ENCODE data around the gene MLIP.
"Not testable (repeated sequence)": the region's sequence is repeated elsewhere in the genome, so short reads cannot be mapped to it uniquely, and the experiment has no call there.

Gene MLIP

DNA sequence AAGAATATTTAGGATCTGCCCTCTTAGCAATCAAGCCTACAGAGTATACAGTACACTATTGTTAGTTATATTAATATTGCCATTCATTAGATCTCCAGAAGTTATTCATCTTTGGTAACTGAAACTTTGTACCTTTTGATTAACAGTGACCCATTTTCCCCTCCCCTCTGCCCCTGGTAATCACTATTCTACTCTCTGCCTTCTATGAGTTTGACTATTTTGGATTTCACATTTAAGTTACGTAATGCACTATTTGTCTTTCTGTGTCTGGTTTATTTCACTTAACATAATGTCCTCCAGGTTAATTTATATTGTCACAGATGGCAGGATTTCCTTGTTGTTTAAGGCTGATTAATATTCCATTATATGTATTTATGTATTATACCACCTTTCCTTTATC is 111.0 kb downstream of the MLIP start:
- no peak for DNase-seq (ENCODE audit: low read depth)

DNA sequence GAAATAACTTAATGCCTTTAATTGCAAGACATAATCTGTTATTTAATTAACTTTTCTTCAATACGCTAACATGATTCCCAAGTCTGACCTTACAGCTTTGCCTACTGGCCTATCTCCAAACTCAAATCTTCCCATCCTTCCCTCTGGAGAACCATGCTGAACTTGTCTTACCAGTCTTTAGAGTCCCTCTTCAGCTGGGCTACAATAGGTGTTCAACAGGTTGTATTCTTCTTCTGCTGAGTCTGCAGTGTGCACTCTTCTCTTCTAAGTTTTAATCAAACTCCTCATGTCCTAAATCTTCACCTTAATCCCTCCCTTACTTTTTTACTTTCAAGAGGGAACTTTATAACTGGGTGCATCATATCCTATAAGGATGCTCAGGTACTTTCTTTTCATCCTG is 121.5 kb downstream of the MLIP start:
- DNase-seq (ENCODE audit: low read depth): no peak

DNA sequence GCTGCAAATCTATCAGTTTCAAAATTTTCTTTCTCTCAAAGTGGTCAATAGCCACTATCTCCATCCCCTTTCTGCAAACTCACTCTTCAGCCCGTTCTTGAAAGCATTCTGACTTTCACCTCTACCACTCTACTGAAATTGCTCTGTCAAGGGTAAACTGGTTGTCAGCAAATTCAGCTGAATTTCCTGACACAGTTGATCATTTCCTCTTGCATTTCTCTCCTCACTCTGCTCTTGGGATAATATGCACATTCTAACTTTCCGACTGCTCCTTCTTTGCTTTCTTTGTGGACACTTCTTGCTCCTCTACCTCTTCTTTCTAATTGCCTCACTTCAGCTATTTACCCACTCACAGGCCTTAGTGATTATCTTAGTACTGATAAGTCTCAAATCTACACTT is 123.3 kb downstream of the MLIP start:
- DNase-seq (ENCODE audit: low read depth): no peak

DNA sequence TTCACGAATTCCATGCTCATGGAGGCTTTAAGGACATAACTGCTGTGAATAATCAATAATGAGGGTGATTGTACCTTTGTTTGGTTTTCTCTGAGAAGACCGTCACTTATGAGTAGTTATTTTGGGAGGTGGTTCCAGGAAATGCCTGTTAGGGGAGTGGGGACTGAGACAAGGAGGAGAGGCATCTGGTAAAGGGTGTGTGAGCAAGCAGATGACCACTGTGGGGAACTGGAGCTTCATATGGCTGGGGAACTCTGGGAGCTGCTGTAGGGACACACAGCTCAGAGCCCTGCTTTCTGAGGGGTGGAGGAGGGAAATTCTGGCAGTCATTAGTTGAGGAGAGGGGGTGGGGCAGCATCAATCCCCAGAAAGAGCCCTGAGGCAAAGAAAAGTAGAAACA is 125.7 kb downstream of the MLIP start:
- DNase-seq (ENCODE audit: low read depth): no peak

DNA sequence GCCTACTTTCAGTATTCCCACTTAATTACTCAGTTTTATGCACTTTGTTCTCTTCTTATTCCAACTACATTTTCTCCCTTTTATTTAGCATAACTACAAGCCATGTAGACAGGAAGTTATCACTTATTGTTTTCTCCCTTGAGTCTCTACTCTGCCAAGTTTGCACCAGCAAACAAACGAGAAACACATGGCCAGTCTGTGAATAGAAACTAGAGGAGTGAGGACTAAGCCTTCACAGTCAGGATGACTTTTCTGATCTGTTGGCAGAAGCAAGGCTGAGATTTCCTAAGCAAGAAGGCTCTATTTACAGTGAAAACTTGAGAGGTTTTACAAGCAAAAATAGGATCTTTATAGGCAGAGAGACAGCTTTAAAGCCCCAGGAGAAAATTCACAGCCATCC is 127.2 kb downstream of the MLIP start:
- no peak for DNase-seq (ENCODE audit: low read depth)

DNA sequence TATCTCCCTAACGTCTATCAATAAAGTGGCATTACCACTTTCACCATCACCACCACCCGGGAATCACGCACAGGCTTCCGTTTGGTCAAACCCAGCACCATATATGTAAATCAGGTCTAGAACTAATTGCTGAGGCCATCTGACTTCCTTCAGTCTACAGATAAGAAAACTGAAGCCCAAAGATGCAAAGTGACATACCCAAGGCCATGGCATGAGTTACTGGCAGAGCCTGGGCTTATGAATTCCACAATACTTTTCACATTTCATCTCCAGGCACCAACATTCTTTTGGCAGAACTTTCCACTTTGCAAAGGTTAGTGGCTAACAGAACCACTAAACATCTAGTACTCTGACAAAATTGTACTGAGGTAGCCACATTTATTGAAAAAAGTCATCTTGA is 132.5 kb downstream of the MLIP start:
- no peak for DNase-seq (ENCODE audit: low read depth)

DNA sequence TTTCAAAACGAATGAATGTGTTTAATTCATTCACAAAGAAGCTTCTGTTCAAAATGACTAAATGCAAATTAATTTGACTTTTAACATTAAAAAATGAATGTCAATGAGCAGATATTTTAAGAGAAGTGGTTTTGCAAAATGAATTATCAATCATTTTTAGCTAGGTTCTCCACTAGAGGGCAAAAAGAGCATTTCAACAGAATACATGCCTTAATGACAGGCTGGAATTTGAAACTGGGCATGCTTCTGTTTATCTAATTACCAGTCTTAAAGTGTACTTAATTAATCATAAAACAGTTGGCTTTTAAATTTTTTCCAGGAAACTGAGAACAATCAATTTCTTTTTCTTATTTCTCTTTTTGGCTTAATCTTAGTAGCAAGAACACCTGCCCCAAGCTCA is 133.2 kb downstream of the MLIP start:
- no peak for DNase-seq (ENCODE audit: low read depth)

DNA sequence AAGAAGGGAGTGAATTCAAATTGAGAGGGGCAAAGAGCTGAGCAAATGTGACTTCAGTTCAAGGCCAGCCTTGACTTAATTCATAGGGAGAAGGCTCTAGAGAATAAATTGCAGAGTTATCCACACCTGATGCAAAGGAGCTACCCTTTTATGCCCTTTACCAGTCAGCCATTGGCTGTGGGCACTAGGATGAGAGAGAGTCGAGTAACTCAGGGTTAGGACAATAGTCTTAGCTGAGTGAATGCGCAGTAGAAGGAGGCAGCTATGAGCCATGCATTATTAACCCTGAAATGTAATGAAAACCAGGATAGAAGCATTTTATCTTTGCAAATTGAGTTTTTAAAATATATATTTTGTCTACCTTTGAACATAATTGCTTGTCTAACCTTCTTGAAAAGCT is 134.0 kb downstream of the MLIP start:
- DNase-seq (ENCODE audit: low read depth): no peak

DNA sequence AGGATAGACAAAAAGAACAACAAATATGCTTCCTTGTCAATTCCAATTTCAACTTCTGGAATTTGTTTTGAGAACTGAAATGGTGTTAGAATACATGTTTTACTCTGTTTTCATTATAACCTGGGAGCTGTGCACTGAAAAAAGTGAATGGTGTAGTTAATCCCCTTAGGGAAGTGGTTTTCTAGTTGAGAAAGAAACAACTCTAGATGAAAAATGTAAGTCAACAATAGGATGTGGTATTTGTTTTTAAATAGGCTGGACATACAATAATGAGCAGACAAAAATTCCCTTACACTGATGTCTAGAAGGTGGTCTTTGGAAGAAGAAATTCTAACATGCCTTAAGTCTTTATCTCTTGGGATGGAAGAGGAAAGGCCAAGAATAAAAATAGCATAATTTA is 137.1 kb downstream of the MLIP start:
- DNase-seq (ENCODE audit: low read depth): no peak

DNA sequence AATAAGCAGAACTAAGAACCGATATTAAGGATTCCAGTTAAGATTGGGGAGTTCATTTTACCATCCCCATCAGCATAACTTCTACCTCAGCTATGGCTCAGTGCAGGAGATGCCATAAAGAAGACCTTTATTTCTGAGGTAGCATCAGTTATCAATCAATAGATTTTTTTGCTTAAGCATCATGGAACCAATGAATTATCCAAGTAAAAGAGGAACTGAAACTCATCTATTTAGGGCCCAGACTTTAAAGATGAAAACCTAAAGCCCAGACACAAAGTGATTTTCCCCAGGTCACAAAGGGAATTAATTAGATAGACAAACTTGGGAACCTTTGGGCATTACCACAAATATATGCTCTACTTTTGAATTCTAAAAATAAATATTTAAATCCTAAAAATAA is 137.8 kb downstream of the MLIP start:
- no peak for DNase-seq (ENCODE audit: low read depth)

DNA sequence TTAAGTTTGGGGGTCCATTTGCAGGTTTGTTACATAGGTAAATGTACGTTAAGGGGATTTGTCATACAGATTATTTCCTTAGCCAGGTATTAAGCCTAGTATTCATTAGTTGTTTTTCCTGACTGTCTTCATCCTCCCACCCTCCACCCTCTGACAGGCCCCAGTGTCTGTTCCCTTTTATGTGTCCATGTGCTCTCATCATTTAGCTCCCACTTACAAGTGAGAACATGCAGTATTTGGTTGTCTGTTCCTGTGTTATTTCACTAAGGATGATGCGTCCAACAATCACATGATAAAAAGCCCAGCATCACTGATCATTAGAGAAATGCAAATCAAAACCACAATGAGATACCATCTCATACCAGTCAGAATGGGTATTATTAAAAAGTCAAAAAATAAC is 138.6 kb downstream of the MLIP start:
- not testable (repeated sequence) for DNase-seq (ENCODE audit: low read depth)

DNA sequence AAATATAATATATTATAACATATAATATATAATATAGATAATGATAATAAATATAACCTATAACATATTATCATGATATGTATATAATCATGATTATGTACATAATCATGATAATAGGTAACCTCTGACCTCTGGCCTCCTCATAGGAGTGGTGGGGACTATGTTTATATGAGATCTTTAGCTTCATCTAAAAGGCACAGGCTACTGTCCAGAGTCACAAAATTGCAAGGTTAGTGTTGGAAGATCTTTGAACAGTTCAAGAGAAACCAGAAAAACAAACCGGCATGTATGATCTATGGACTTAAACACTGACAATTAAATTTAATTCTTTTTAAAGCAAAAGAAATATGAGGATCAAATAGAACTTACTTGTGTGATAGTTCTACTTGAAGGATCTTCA is 141.3 kb downstream of the MLIP start:
- DNase-seq (ENCODE audit: low read depth): no peak

DNA sequence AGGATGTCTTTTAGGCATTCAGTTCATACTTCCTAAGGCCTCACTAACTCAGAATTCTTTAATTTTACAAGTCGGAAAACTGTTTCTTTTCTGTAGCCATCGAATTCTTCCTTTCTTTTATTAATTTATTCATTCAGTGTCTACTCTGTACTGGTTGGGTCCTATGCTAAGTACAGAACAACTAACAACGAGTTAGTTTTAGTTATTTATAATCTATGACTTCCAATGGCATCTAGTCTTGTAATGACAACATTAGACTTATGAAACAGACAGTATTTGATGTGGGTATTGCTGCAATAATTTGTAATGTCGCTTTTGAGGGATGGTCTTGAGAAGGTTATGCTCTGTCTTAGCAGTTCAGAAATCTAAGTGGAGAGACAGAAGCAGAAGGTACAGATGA is 141.7 kb downstream of the MLIP start:
- no peak for DNase-seq (ENCODE audit: low read depth)

DNA sequence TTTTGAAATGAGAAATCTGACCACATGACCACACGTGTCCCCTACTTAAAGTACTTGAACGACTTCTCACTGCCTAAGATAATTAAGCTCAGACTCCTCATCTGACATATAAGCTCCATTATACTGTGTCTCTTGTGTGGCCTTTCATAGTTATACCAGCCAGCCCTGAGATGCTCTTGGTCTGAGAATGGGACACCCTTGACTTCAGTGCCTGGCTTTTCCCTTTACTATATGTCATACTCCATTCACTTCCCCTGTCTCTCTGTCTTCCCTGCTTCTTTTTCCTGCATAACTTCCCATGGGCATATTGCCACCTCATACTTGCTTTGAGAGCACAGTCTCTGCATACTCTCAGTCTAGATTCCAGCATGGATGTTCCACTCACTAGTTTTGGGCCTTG is 143.6 kb downstream of the MLIP start:
- no peak for DNase-seq (ENCODE audit: low read depth)

DNA sequence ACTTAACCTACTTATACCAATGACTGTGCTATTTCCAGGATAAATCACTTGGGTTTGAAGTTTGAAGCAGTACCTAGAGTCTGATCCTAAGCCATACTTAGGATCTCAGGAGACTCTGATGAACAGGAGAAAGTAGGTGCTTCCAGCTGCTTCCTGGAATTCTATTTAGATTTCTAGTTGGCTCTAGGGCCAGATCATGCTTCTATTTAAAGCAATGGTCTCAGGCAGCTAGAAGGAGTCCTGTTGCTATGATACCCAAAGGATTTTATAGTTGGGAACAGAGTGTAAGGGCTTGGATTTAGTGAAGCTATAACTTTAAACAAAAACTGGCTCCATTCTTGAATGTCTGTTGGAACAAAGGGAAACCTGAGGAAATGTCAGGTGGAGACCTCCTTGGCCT is 144.6 kb downstream of the MLIP start:
- DNase-seq (ENCODE audit: low read depth): no peak

DNA sequence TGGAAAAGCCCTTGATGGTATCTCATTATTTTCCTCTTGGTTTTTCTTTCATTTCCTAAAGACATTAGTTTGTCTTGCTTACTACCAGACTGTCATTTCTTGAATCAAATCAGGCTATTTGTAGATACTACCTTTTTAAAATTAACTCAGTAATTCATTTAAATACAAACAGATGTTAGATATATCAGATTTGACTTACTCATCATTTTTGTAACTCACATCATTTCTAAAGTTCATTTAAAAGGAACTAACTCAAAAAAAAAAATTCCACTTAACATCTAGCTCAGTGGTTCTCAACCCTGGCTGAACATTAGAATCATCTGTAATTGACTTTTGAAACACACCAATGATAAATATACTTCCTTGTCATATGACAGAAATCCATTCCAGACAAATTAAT is 148.8 kb downstream of the MLIP start:
- no peak for DNase-seq (ENCODE audit: low read depth)

DNA sequence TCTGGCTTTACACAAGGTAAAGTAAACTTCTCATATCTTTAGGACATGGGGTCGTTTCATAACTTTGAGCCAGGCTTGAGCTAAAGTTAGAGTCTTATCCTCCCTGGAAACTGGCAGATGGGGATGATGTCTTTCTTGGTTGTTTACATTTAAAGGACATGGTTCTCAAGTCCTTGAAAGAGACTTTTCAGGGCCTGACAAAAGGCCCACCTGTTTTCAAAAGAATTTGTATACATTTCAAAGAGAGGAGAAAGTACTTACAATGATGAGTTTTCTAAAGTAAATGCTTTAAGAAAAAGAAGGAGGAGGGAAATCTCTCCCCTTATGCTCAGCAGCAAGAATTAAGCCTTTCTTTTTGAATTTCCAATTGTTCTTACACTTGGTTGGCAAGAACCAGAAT is 151.3 kb downstream of the MLIP start:
- no peak for DNase-seq (ENCODE audit: low read depth)

DNA sequence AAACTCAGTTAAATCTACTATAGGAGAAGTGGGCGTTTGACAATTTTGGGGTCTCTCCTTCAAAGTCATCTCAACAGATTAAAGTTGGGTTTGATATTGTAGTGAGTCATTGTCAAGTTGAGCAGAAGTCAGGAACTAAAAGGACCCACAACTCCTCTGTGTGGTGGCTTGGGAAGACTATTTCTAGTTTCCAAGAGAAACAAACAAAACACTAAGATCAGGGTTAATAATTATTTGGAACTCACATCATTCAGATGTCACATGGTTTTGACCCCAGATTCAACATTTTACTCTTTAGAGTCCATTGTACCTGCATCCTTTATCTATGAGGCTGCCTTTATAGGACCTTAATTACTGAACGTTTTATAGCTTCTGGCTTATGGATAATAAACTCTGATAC is 151.7 kb downstream of the MLIP start:
- DNase-seq (ENCODE audit: low read depth): no peak

DNA sequence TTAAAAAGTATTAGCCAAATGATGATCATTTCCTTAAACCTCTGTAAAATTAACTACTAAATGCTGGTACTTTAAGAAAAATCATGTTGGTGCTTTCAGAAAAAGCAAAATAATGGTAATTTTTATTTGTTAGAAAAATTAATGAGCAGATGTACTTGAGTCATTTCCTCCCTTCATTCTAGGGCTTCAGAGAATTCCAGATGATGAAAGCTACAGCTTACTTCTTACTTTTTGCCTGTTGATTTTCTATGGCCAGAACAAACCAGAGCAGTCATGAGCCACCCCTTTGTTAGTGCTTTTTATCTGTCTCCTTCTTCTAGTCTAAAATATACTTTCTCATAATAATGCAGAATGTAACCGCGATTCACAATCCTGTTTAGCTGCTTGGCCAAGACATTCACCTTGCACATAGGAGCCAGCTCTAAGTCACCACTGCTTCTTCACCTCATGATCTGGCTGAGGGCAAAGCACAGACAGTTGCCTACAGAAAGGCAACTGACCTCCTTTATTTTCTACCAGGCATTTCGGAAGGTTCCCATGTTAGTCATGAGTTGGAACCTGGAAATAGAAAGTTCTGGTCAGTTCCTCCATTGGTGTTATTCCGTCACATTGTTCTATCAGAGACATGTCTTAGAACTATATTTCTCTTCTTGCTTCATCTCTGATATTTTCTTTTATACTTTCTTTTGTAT is 153.5 kb downstream of the MLIP start:
- no peak for DNase-seq (ENCODE audit: low read depth)

DNA sequence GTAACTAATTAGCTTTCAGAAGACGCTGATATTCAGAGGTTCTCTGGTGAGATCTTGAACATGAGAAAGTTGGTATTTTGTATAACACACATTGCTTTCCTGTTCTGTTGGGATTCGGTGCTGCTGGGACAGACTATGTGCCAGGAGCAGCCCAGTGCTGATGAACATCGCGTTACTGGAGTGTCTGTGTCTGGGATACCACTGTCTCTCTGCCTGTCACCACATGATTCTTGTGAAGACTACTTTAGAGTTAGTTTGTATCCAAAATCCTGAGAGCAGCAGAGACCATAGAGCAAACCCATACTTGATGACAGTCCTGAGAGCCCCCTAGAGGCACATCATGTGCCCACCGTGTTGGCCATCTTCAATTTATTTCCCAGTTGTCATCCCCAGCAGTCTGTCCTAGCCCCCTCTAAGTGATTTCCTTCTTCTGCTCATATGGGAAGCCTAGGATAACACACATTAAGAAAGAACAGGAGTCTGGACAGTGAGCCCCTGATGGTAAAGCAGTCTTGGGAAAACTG is 155.2 kb downstream of the MLIP start:
- no peak for DNase-seq (ENCODE audit: low read depth)

DNA sequence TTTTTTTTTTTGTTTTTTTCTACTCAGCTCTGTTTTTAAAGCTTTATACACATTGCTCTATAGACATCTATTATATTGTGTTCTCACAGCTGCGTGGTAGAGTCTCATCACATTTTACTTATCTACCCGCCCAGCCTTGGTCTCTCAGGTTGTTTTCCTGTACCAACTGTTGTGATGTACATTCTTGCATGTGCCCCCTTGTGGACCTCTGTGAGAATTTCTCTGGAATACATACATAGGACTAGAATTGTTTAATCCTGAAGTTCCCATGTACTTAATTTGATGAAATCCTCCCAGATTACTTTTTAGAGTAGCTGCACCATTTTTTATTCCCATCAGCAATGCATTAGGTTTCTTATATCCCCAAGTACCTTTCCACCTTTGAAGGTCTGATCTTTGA is 156.6 kb downstream of the MLIP start:
- DNase-seq (ENCODE audit: low read depth): no peak

DNA sequence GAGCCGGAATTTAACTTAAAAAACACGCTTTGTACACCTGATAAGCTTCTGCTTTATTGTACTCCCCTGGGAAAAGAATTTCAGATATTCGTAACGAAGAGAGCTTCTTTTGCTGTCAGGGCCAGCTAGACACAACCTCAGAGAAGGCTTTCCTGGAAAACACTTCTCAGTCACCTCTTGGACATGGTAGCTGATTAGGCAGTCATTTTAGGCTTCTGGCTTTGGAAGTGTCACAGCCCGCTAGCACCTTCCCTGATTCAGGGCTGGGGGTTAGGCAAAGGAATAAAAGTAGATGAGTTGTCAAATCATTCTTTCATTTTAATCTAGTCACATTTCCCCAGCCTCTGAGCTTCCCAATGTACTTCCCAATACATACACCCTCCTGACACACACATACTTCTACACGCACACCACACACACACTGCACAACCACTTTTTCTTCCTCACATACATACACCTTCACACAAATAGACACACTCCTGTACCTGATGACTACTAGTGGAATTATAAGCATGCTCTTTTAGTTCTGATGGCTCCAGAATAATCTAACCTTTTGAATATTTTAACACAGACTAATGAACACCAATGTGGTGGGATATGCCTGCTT is 162.1 kb downstream of the MLIP start:
- no peak for DNase-seq (ENCODE audit: low read depth)

DNA sequence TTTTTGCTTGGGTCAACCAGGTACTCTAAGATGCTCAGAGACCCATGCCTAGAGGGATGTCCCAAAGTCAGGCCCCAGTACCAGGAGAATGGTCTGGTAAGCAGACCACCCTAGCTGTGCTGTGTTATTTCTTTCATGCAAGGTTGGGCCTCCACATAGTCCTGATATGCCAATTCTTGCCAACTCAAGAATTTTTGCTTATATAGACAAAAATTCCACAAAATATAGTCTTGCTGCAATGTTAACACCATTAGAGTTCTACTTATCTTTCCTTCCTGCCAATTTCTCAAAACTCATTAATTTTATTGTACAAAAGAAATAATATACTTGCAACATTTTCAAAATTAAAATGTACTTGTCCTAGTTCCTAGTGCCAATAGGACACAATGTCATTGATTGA is 163.1 kb downstream of the MLIP start:
- DNase-seq (ENCODE audit: low read depth): no peak

DNA sequence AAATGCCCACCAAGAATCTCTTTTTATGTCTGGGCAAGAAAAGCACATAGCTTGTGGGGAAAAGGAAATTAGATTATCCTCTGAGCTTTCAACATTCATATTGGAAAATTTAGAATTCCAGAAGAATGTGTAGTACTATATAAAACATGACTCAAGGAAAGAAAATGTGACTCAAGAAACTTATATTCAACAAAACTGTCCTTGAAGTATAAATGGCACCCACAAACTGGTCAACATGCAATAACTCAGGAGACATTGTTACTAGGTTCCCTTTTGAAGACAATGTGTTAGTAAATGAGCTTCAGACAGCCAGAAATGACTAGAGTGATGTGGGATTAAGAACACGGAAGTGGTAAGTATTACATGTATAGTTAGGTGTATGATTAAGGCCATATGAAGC is 170.9 kb downstream of the MLIP start:
- DNase-seq (ENCODE audit: low read depth): no peak

Data from activated T-cell treated with anti-CD3 and anti-CD28 coated beads for 1 hour (primary cell).